Activated CD8-positive, alpha-beta memory T cell treated with anti-CD3 and anti-CD28 coated beads, Interleukin-2, amount 10 ng/mL, durations not matched to agents 7 days and 5 days (primary cell): ENCODE results near the gene CD3G. TPM values are rescaled to one million over a fixed set of nuclear protein-coding genes. Genes with fewer than 3 reads are reported as not detected.
"Not testable (repeated sequence)": the region's sequence is repeated elsewhere in the genome, so short reads cannot be mapped to it uniquely, and the experiment has no call there.

Experiments used
- ATAC-seq: fragments of 150-1000 bp; cut with Tn5 transposase; one replicate; pipeline ENCODE4 v1.10.0; 2021; ENCODE audit warnings: moderate library complexity
- CTCF ChIA-PET: fragments of 350-600 bp; sonication (Branson Sonifier 250); formaldehyde crosslinking; loops from one replicate; lab custom pipeline; 2021; ENCODE audit warnings: antibody characterized with exemption; lab: Charles Lee
- DNase-seq: peaks from one replicate; pipeline ENCODE4 v3.0.0-alpha.2; 2020
- H3K27ac Mint-ChIP-seq: one replicate; pipeline ENCODE4 v1.8.0; 2021; ENCODE audit warnings: mild to moderate bottlenecking, mixed read lengths
- H3K27me3 Mint-ChIP-seq: one replicate; pipeline ENCODE4 v1.8.0; 2021; ENCODE audit warnings: mixed read lengths
- H3K36me3 Mint-ChIP-seq: one replicate; pipeline ENCODE4 v1.8.0; 2021; ENCODE audit warnings: mild to moderate bottlenecking, mixed read lengths
- H3K4me1 Mint-ChIP-seq: one replicate; pipeline ENCODE4 v1.8.0; 2021; ENCODE audit warnings: mixed read lengths
- H3K4me3 Mint-ChIP-seq: one replicate; pipeline ENCODE4 v1.8.0; 2021; ENCODE audit warnings: mild to moderate bottlenecking, moderate library complexity, mixed read lengths
- H3K9me3 Mint-ChIP-seq: one replicate; pipeline ENCODE4 v1.8.0; 2022; ENCODE audit warnings: low read depth, mixed read lengths
- total RNA-seq, 2 experiments: library from RNA; stranded (reverse); gene quantifications; one replicate each; pipeline ENCODE4 v1.2.3, GENCODE V29; 2021

CD3G gene
- 100 to 1,000 TPM; 192 to 218 TPM for total RNA-seq

DNA sequence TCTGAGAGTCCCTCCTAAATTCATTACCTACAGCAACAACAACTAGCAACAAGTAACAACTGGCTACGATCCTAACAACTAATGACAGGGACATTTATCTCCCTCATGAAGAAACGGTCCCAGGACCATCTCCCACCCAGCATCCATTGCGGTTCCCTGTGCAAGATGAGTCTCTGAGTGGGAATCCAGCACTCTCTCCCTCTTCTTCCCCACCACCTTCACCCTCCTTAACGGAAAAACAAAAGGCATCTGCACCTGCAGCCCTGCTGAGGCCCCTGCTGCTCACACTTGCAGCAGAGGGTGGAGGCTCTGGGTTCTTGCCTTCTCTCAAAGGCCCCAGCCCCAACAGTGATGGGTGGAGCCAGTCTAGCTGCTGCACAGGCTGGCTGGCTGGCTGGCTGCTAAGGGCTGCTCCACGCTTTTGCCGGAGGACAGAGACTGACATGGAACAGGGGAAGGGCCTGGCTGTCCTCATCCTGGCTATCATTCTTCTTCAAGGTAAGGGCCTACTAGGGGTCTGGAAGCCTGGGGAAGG, at the start of gene CD3G:
Gene CD3G, plus strand, starts transcription at position 364 of the 535 bp plus-strand sequence. Its CDS starts 80 bp downstream, at position 444.
- H3K27me3 Mint-ChIP-seq = no peaks in the 10 kb centered on the region
- H3K27ac Mint-ChIP-seq = peak within 1 kb of the TSS; percentile 97
- peaks cover 61% of the 10 kb centered on the region for H3K36me3 Mint-ChIP-seq
- peaks cover 66% of the 10 kb centered on the region for H3K4me1 Mint-ChIP-seq
- ATAC-seq = peak; percentile 76
- CTCF ChIA-PET = interaction anchor here (1.4 to 2.7 kb wide), 2 partner anchors 92 to 146 kb away, joined by 4 to 11 read pairs; partner anchors contain the start of gene MPZL3
- peak within 1 kb of the TSS; percentile 87 for H3K4me3 Mint-ChIP-seq
- peak; percentile 89 for DNase-seq
- H3K9me3 Mint-ChIP-seq = no peaks in the 10 kb centered on the region

DNA sequence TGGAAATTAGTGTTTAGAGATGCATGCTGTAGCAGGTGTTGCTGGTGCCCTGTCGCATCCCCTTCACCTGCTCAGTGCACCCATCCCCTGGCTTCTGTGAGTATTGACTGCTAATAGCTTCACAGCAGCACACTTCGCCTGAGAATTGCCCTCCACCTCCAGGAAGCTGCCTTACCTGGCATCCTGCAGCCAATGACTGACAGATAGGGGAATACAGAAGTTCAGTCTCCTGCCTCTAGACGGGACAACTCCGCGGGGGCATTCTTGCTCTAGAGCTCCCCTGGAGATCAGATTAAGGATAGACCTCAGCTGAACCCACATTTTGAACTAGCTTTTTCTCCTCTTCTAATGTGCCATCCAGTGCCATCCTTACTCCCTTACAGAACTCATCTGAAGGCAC, 48.9 kb upstream of the CD3G start:
- Mint-ChIP-seq H3K27ac (no peak overlapping the region), H3K4me3 (no peak overlapping the region), H3K4me1 (peaks cover 21% of the 10 kb centered on the region), H3K9me3 (no peaks in the 10 kb centered on the region), H3K27me3 (no peaks in the 10 kb centered on the region), H3K36me3 (no peaks in the 10 kb centered on the region)
- CTCF ChIA-PET = interaction anchor here (0.6 to 3.2 kb wide), 48 partner anchors 10 to 348 kb away, joined by 3 to 36 read pairs (median 4); partner anchors contain the start of genes ATP5MG, CD3E, JAML and MPZL2
- ATAC-seq = no peak
- no peak for DNase-seq

DNA sequence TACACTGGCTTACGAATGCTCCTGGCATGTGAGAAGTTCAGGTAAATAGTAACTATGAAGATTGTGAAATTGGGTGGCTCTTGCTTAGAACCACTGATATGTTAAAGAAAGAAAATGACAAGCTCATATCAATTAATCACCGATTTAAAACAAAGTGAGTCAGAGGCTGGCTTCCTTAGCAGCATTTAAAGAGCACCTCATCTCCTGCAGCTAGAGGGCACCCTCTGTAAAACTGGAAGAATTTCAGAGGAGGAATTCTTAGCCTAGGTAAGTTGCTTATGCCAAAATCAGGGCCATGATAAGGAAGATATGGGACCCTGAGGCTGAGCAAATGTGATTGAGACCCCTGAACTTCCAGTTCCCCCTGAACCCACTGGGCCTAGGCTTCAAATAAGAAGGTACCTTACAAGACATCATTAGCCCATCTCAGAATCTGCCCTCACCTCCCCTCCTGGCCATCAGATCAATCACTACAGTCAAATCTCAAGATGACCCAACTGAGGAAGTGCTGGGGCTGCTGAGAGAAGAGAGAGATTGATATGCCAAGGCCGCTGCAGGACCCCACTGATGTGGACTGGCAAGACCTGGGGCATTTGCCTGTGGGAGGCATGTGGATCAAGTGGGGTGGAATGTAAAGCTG, 48.2 kb upstream of the CD3G start:
- peak; percentile 58 for DNase-seq
- peak; percentile 83 for ATAC-seq
- no peak overlapping the region for H3K4me3 Mint-ChIP-seq
- no peaks in the 10 kb centered on the region for H3K9me3 Mint-ChIP-seq
- no peaks in the 10 kb centered on the region for H3K36me3 Mint-ChIP-seq
- peaks cover 18% of the 10 kb centered on the region for H3K4me1 Mint-ChIP-seq
- H3K27me3 Mint-ChIP-seq = no peaks in the 10 kb centered on the region
- CTCF ChIA-PET = interaction anchor here (0.6 to 3.2 kb wide), 48 partner anchors 9 to 349 kb away, joined by 3 to 36 read pairs (median 4); partner anchors contain the start of genes ATP5MG, CD3E, JAML and MPZL2
- H3K27ac Mint-ChIP-seq = no peak overlapping the region

- no peak for DNase-seq
- Mint-ChIP-seq H3K27me3 (no peaks in the 10 kb centered on the region), H3K36me3 (peaks cover 14% of the 10 kb centered on the region), H3K27ac (no peak overlapping the region), H3K4me3 (no peak overlapping the region), H3K9me3 (no peaks in the 10 kb centered on the region), H3K4me1 (peaks cover 23% of the 10 kb centered on the region)
- CTCF ChIA-PET = interaction anchor here (0.5 to 1.6 kb wide), 7 partner anchors 9 to 104 kb away, joined by 3 to 8 read pairs (median 3); partner anchors contain the start of gene UBE4A
- no peak for ATAC-seq
Observed at GRCh38 chr11:118301600-118302195, 42.4 kb upstream of the CD3G start.

- Mint-ChIP-seq H3K4me1 (peaks cover 48% of the 10 kb centered on the region), H3K9me3 (no peaks in the 10 kb centered on the region), H3K27me3 (no peaks in the 10 kb centered on the region), H3K4me3 (peak overlapping the region; percentile 91), H3K36me3 (peaks cover 38% of the 10 kb centered on the region), H3K27ac (peak overlapping the region; percentile 99)
- CTCF ChIA-PET = interaction anchor here (0.8 to 4.0 kb wide), 9 partner anchors 8 to 184 kb away, joined by 3 to 32 read pairs (median 6); partner anchors contain the start of genes JAML and KMT2A
- ATAC-seq = peak; percentile 41
- no peak for DNase-seq
Observed at GRCh38 chr11:118304227-118304567, 39.9 kb upstream of the CD3G start.

DNA sequence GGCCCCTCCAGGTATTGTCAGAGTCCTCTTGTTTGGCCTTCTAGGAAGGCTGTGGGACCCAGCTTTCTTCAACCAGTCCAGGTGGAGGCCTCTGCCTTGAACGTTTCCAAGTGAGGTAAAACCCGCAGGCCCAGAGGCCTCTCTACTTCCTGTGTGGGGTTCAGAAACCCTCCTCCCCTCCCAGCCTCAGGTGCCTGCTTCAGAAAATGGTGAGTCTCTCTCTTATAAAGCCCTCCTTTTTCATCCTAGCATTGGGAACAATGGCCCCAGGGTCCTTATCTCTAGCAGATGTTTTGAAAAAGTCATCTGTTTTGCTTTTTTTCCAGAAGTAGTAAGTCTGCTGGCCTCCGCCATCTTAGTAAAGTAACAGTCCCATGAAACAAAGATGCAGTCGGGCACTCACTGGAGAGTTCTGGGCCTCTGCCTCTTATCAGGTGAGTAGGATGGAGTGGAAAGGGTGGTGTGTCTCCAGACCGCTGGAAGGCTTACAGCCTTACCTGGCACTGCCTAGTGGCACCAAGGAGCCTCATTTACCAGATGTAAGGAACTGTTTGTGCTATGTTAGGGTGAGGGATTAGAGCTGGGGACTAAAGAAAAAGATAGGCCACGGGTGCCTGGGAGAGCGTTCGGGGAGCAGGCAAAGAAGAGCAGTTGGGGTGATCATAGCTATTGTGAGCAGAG, 39.4 kb upstream of the CD3G start, which contains the start of gene CD3E:
Gene CD3E, plus strand, starts transcription at position 163 of the 681 bp plus-strand sequence. Its CDS starts 223 bp downstream, at position 386.
- Mint-ChIP-seq H3K4me1 (peaks cover 53% of the 10 kb centered on the region), H3K4me3 (peak within 1 kb of the TSS; percentile 91), H3K27ac (peak within 1 kb of the TSS; percentile 99), H3K27me3 (no peaks in the 10 kb centered on the region), H3K9me3 (no peaks in the 10 kb centered on the region), H3K36me3 (peaks cover 43% of the 10 kb centered on the region)
- peak; percentile 90 for DNase-seq
- peak; percentile 80 for ATAC-seq
- CTCF ChIA-PET = interaction anchor here (1.0 to 4.0 kb wide), 9 partner anchors 9 to 184 kb away, joined by 3 to 32 read pairs (median 5); partner anchors contain the start of gene JAML

DNA sequence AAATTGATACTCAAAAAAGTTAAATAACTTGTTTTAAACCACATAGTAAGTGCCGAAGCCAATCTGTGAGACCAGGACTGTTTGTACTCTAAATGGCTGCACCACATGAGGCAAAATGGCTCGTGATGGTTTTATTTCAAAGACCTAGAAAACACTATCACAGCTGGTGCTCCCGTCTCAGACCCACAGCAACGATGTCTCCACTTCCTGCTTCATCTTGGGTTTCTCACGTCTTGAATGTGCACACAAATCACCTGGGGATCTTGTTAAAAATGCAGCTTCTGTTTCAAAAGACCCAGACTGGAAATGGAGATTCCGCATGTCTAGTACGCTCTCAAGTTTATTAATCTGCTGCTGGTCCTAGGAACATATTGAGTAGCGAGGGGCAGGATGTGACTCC, 38.4 kb upstream of the CD3G start:
- H3K36me3 Mint-ChIP-seq = peaks cover 51% of the 10 kb centered on the region
- peak overlapping the region; percentile 91 for H3K4me3 Mint-ChIP-seq
- ATAC-seq (peak; percentile 14), DNase-seq (peak; percentile 69)
- H3K27ac Mint-ChIP-seq = peak overlapping the region; percentile 99
- H3K9me3 Mint-ChIP-seq = no peaks in the 10 kb centered on the region
- H3K4me1 Mint-ChIP-seq = peaks cover 60% of the 10 kb centered on the region
- no peaks in the 10 kb centered on the region for H3K27me3 Mint-ChIP-seq
- CTCF ChIA-PET = interaction anchor here (1.0 to 4.0 kb wide), 7 partner anchors 10 to 134 kb away, joined by 3 to 32 read pairs (median 4); partner anchors contain the start of genes JAML and MPZL3

- CTCF ChIA-PET = interaction anchor here (1.0 to 4.0 kb wide), 5 partner anchors 11 to 108 kb away, joined by 3 to 32 read pairs (median 4); partner anchors contain the start of gene MPZL3
- peaks cover 66% of the 10 kb centered on the region for H3K4me1 Mint-ChIP-seq
- H3K27ac Mint-ChIP-seq = peak overlapping the region; percentile 99
- peaks cover 57% of the 10 kb centered on the region for H3K36me3 Mint-ChIP-seq
- H3K27me3 Mint-ChIP-seq = no peaks in the 10 kb centered on the region
- peak overlapping the region; percentile 91 for H3K4me3 Mint-ChIP-seq
- peak; percentile 46 for ATAC-seq
- peak; percentile 68 for DNase-seq
- H3K9me3 Mint-ChIP-seq = no peaks in the 10 kb centered on the region
Observed at GRCh38 chr11:118306556-118306955, 37.6 kb upstream of the CD3G start.

- not testable (repeated sequence) for ATAC-seq, DNase-seq, H3K4me3 Mint-ChIP-seq, H3K9me3 Mint-ChIP-seq, H3K27me3 Mint-ChIP-seq
- H3K27ac Mint-ChIP-seq = peak overlapping the region; percentile 59
- H3K36me3 Mint-ChIP-seq = peaks cover 74% of the 10 kb centered on the region
- H3K4me1 Mint-ChIP-seq = peaks cover 74% of the 10 kb centered on the region
- CTCF ChIA-PET = interaction anchor here (1.3 to 3.4 kb wide), 3 partner anchors 11 to 111 kb away, joined by 4 to 14 read pairs (median 5); no protein-coding TSS in a partner anchor
Observed at GRCh38 chr11:118308995-118309528, 35.1 kb upstream of the CD3G start.

- H3K27me3 Mint-ChIP-seq = no peaks in the 10 kb centered on the region
- ATAC-seq (no peak), DNase-seq (no peak)
- peak overlapping the region; percentile 35 for H3K27ac Mint-ChIP-seq
- H3K4me1 Mint-ChIP-seq = peaks cover 80% of the 10 kb centered on the region
- peaks cover 79% of the 10 kb centered on the region for H3K36me3 Mint-ChIP-seq
- CTCF ChIA-PET = interaction anchor here (1.3 to 3.4 kb wide), 4 partner anchors 12 to 165 kb away, joined by 3 to 14 read pairs (median 4); no protein-coding TSS in a partner anchor
- H3K9me3 Mint-ChIP-seq = no peaks in the 10 kb centered on the region
- no peak overlapping the region for H3K4me3 Mint-ChIP-seq
Observed at GRCh38 chr11:118310271-118310670, 33.9 kb upstream of the CD3G start.

GRCh38 chr11:118310781-118311485, 33.2 kb upstream of the CD3G start:
- Mint-ChIP-seq H3K27ac (peak overlapping the region; percentile 27), H3K27me3 (no peaks in the 10 kb centered on the region), H3K4me1 (peaks cover 84% of the 10 kb centered on the region), H3K4me3 (no peak overlapping the region), H3K9me3 (no peaks in the 10 kb centered on the region), H3K36me3 (peaks cover 81% of the 10 kb centered on the region)
- CTCF ChIA-PET = interaction anchor here (0.6 to 3.4 kb wide), 11 partner anchors 11 to 166 kb away, joined by 3 to 14 read pairs (median 4); partner anchors contain the start of gene UBE4A
- ATAC-seq (no peak), DNase-seq (no peak)

DNA sequence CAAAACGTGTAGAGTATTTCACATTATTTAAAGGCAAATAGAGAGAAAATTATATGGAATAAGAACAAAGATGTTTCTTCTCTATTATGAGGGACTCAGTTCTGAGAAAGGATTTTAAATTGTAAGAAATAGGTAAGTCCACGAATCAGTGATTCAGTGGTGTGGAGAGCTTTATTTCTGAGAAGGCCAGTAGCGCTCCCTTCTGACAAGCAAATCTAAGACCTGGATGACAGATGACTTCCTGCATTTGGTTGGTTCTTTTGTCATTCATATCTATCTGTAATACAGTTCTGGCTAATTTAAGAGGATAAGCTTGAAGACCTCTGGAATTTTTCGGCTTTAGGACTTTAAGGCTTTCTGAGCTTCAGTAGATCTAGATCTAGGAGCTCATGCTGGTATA, 32.6 kb upstream of the CD3G start:
- Mint-ChIP-seq H3K9me3 (no peaks in the 10 kb centered on the region), H3K27me3 (no peaks in the 10 kb centered on the region), H3K36me3 (peaks cover 78% of the 10 kb centered on the region), H3K27ac (peak overlapping the region; percentile 27), H3K4me3 (no peak overlapping the region), H3K4me1 (peaks cover 88% of the 10 kb centered on the region)
- ATAC-seq = no peak
- DNase-seq = no peak
- CTCF ChIA-PET = interaction anchor here (0.6 to 1.7 kb wide), 9 partner anchors 12 to 113 kb away, joined by 3 to 9 read pairs (median 4); partner anchors contain the start of gene UBE4A
